Keratinocyte (primary cell): ENCODE measurements around the gene RNLS. TPM values are rescaled to one million over a fixed set of nuclear protein-coding genes. Genes with fewer than 3 reads are reported as not detected.

Experiments used
- DNase-seq: peaks from one replicate; pipeline ENCODE4 v3.0.0-alpha.2; 2011; ENCODE audit warnings: low read depth, missing footprints, low spot score
- FAIRE-seq: peaks from 2 replicates; lab custom pipeline; 2011; peaks lifted over from hg19 to GRCh38; lab: Jason Lieb, UNC
- H2AFZ ChIP-seq: 2 replicates; pipeline ENCODE4 v1.6.0; 2012; ENCODE audit warnings: low read length, control low read depth, inconsistent platforms; ENCODE audit not compliant: control insufficient read depth
- H3K27ac ChIP-seq: 2 replicates; pipeline ENCODE4 v1.5.1; 2011; ENCODE audit warnings: low read length; ENCODE audit not compliant: control insufficient read depth, insufficient read depth
- H3K27me3 ChIP-seq: 3 replicates; pipeline ENCODE4 v1.6.0; 2011; ENCODE audit warnings: low read length; ENCODE audit not compliant: control insufficient read depth, insufficient read depth; ENCODE audit errors: extremely low read depth
- H3K36me3 ChIP-seq, 2 experiments: 2 replicates in 1 of 2; 3 replicates in 1 of 2; pipeline ENCODE4 v1.5.1; 2011; ENCODE audit warnings: low read length in 2 of 2, mild to moderate bottlenecking in 1 of 2; ENCODE audit not compliant: control insufficient read depth in 2 of 2, insufficient read depth in 2 of 2; ENCODE audit errors: extremely low read depth in 1 of 2
- H3K4me1 ChIP-seq: 3 replicates; pipeline ENCODE4 v1.5.1; 2011; ENCODE audit warnings: low read length; ENCODE audit not compliant: control insufficient read depth, insufficient read depth; ENCODE audit errors: extremely low read depth
- H3K4me2 ChIP-seq: 3 replicates; pipeline ENCODE4 v1.6.0; 2011; ENCODE audit warnings: low read depth, low read length; ENCODE audit not compliant: control insufficient read depth, insufficient read depth; ENCODE audit errors: extremely low read depth
- H3K4me3 ChIP-seq, 3 experiments: fragments of 200-600 bp in 1 of 3; sonication (generic) in 1 of 3; 2 replicates in 2 of 3; 3 replicates in 1 of 3; pipeline ENCODE4 v1.5.1; 2011 to 2016; ENCODE audit warnings: low read length in 3 of 3, mild to moderate bottlenecking in 3 of 3, control low read depth in 2 of 3, inconsistent platforms in 1 of 3, low read depth in 1 of 3, mixed read lengths in 1 of 3, mixed run types in 1 of 3, moderate library complexity in 1 of 3; ENCODE audit not compliant: control insufficient read depth in 2 of 3, insufficient read depth in 2 of 3; ENCODE audit errors: extremely low read depth in 1 of 3
- H3K79me2 ChIP-seq: 2 replicates; pipeline ENCODE4 v1.6.0; 2012; ENCODE audit warnings: low read length; ENCODE audit not compliant: control insufficient read depth, insufficient read depth
- H3K9ac ChIP-seq: 3 replicates; pipeline ENCODE4 v1.6.0; 2011; ENCODE audit warnings: low read length; ENCODE audit not compliant: control insufficient read depth, insufficient read depth; ENCODE audit errors: extremely low read depth
- H3K9me1 ChIP-seq: 3 replicates; pipeline ENCODE4 v1.6.0; 2011; ENCODE audit warnings: low read length; ENCODE audit not compliant: control insufficient read depth, insufficient read depth; ENCODE audit errors: extremely low read depth
- H3K9me3 ChIP-seq: 2 replicates; pipeline ENCODE4 v1.5.1; 2012; ENCODE audit warnings: low read depth, low read length; ENCODE audit not compliant: control insufficient read depth
- H4K20me1 ChIP-seq: 3 replicates; pipeline ENCODE4 v1.6.0; 2011; ENCODE audit warnings: low read length; ENCODE audit not compliant: control insufficient read depth, insufficient read depth; ENCODE audit errors: extremely low read depth
- CTCF ChIP-seq, 3 experiments: IDR thresholded peaks in 1 of 3; conservative IDR thresholded peaks in 1 of 3; optimal IDR thresholded peaks in 1 of 3; 2 replicates in 2 of 3; 3 replicates in 1 of 3; pipeline versions ENCODE3 to v1.5.1; 2011; ENCODE audit warnings: low read length in 3 of 3, mild to moderate bottlenecking in 3 of 3, moderate library complexity in 2 of 3, control low read depth in 1 of 3, inconsistent platforms in 1 of 3; ENCODE audit not compliant: insufficient read depth in 2 of 3; ENCODE audit errors: extremely low read depth in 1 of 3
- EZH2 ChIP-seq: IDR thresholded peaks from one replicate; pipeline ENCODE4 v1.6.1; 2012; ENCODE audit warnings: inconsistent platforms, mild to moderate bottlenecking, low read length, moderate library complexity
- dilution Hi-C: fragments of 300-500 bp; cut with MboI; formaldehyde crosslinking; loops from one replicate; pipeline ENCODE4 v1.7.0; 2020; ENCODE audit warnings: low sequenced_read_pairs; ENCODE audit not compliant: extremely low pct_ligation_motif_present
- polyA plus RNA-seq, 5 experiments: library from polyadenylated mRNA; depleted of rRNA in 3 of 5; stranded (reverse) in 3 of 5; stranded (forward) in 1 of 5; unstranded in 1 of 5; fragments of >200 nt; gene quantifications; 1 replicate in 1 of 5; 2 replicates in 3 of 5; 3 replicates in 1 of 5; pipeline versions ENCODE4 v1.2.1 to v1.2.3, GENCODE V29; 2011 to 2012; ENCODE audit warnings: missing spikeins in 2 of 5, low read depth in 1 of 5, low replicate concordance in 1 of 5

The RNLS gene
- polyA plus RNA-seq, 1 donor (not counting 4 experiments of a cell fraction or from before 2014, with no cell fraction given) = 6.8 TPM

- TF ChIP-seq CTCF (optimal IDR thresholded peaks at IDR 0.05 in 1 of 3, IDR thresholded peaks at IDR 0.05 in 1 of 3, conservative IDR thresholded peaks at IDR 0.05 in 1 of 3; ENCODE audit: extremely low read depth in 1 of 3, insufficient read depth in 2 of 3, low read length in 3 of 3) (no peak), EZH2 (no peak)
- Histone ChIP-seq H3K36me3 (no peaks in the 10 kb centered on the region), H3K79me2 (no peaks in the 10 kb centered on the region), H3K27ac (no peak overlapping the region), H3K27me3 (no peaks in the 10 kb centered on the region), H3K4me3 (no peak overlapping the region), H4K20me1 (no peaks in the 10 kb centered on the region), H3K4me2 (no peak overlapping the region), H2AFZ (no peak overlapping the region), H3K9me3 (no peaks in the 10 kb centered on the region), H3K9me1 (no peaks in the 10 kb centered on the region), H3K9ac (no peak overlapping the region), H3K4me1 (peaks cover 5% of the 10 kb centered on the region)
- no peak for FAIRE-seq
- dilution Hi-C loops = no loop called here
- DNase-seq = no peak
Observed at GRCh38 chr10:88428976-88429375, 154.1 kb downstream of the RNLS start.

- Histone ChIP-seq H3K9me1 (no peaks in the 10 kb centered on the region), H2AFZ (no peak overlapping the region), H3K9ac (no peak overlapping the region), H3K4me1 (peaks cover 5% of the 10 kb centered on the region), H3K27ac (no peak overlapping the region), H4K20me1 (no peaks in the 10 kb centered on the region), H3K79me2 (no peaks in the 10 kb centered on the region), H3K27me3 (no peaks in the 10 kb centered on the region), H3K36me3 (no peaks in the 10 kb centered on the region), H3K4me3 (no peak overlapping the region), H3K4me2 (no peak overlapping the region), H3K9me3 (no peaks in the 10 kb centered on the region)
- FAIRE-seq (no peak), DNase-seq (no peak)
- dilution Hi-C loops = no loop called here
- no peak for TF ChIP-seq EZH2
- TF ChIP-seq CTCF (optimal IDR thresholded peaks at IDR 0.05 in 1 of 3, IDR thresholded peaks at IDR 0.05 in 1 of 3, conservative IDR thresholded peaks at IDR 0.05 in 1 of 3; ENCODE audit: extremely low read depth in 1 of 3, insufficient read depth in 2 of 3, low read length in 3 of 3) = no peak
Observed at GRCh38 chr10:88428442-88428841, 154.7 kb downstream of the RNLS start.
